Skin epidermis (tissue), 12 donors: ENCODE measurements around the gene LCN1.
A peak's percentile ranks its signal among the peaks of the same experiment; 100 is the strongest.

ENCODE experiments used
- H3K27ac ChIP-seq, 21 experiments: fragments of 200-600 bp; sonication (generic) in 11 of 21; one replicate each; pipeline ENCODE4 v1.5.0; 2020; ENCODE audit warnings: mild to moderate bottlenecking in 3 of 21, inconsistent platforms in 2 of 21, moderate library complexity in 2 of 21
- H3K4me3 ChIP-seq, 7 experiments: fragments of 200-600 bp; sonication (generic) in 2 of 7; one replicate each; pipeline ENCODE4 v1.5.0; 2020; ENCODE audit warnings: inconsistent platforms in 2 of 7, mild to moderate bottlenecking in 2 of 7, moderate library complexity in 1 of 7

Gene LCN1

DNA sequence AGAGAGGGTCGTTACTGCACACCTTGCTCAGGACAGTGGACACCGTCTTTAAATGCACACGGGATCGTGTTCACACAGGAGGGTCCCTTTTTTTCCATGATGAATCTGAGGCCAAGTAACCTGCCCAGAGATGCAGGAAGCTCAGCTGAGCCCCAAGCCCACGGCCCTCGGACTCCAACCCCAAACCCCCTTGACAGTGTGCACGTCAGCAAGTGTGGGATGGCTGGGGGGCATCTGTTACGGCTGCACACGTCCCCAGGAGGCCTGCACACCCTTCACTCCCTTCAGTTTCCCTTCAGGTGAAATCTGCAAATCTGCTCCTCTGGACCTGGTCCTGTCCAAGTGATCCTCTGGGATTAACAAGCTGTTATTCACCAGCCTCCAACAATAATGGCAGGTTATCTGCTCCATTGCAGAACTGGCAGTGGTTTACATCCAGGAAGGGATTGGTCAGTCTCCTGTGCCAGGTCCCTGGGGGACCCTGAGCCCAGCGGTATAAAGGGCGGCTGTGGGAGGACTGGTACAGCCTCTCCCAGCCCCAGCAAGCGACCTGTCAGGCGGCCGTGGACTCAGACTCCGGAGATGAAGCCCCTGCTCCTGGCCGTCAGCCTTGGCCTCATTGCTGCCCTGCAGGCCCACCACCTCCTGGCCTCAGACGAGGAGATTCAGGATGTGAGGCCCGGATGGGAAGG is at the start of gene LCN1:
Gene LCN1 (plus strand): TSS at position 525 of the 692 bp plus-strand sequence. CDS start 58 bp downstream, at position 583.
- no peak within 1 kb of the TSS for H3K4me3 ChIP-seq

DNA sequence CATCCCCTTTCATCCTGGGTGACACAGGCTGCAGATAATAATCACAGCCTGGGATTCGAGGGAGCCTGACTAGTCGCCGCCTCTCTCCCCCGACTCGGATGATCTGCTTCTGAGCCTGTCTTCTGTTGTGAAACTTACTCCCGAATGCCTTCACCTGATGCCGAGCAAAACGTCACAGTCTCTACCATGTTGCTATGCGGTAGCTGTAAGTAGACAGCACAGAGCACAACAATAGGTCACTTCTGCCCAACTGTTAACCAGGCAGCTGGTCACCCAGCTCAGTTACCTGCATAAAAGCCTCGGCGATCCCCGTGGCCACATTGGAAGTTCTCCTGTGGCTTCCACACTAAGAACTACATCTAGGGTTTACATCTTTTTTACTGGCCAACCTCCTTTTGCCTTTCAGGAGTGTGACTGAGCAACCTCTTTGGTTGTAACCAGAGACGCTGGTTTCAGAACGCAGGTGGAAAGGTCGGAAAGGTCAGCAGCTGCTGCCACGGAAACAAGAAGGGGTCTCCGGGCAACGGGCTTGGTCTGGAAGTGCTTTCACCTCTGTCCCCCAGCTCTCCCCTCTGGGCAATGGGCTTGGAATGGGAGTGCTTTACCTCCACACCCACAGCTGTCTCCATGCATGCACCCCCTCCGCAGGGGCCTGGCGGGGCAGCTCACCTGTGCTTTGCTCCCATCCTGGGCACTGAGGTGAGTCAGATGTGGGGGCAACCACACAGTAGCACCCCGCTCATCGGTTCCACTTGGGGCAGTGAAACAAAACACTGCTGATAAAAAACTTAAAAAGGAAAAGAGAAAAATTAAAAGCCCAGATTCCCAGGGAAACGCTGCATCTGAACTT is 49.2 kb upstream of the LCN1 start:
- no peak overlapping the region for H3K27ac ChIP-seq

More for the DNA sequence above, at the start of gene LCN1:
- H3K27ac ChIP-seq = no peak within 1 kb of the TSS

DNA sequence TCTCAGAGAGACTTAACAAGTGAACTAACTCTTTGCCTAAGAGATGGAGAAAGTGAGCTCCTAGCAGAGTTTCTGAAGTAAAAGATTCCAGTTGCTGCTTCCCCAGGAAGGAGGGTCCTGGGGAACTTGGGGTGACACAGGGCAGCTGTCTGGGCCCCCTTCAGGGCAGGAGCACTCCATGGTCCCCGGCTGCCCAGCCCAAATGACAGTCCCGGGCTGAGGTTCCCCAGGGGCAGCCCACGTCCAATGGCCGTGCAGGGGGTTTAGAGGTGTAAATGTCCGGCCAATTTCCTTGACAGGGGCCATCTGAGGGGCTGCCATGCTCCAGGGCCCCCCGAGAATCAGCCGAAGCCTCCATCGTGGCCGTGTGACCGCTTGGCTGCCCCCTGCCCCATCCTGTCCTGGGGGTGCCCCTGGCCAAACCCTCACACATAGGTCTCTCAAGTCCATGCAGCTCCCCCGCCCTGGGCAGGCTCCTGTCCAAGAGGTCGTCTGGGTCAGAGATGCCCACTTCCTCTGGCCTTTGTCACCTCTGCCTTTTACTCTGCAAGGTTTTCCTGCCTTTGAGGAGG is 47.2 kb upstream of the LCN1 start:
- no peak overlapping the region for H3K27ac ChIP-seq
- no peak overlapping the region for H3K4me3 ChIP-seq

More for the DNA sequence above, 49.2 kb upstream of the LCN1 start:
- no peak overlapping the region for H3K4me3 ChIP-seq

DNA sequence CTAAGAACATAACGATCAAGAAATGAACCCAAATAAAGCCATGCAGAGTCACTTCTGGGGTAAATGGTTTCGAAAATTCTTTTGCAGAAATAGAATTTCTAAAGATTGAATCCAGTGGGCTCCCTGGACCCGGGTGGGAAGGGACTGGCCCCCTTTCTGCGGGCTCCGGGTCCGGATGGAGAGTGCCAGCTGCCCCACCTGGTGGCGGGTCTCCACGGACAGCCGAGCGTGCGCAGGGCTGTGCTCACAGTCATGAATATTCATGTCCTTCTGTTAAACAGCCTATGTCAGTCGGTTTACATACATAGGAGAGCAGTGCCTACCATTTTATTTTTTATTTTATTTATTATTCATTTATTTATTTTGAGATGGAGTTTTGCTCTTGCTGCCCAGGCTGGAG is 46.3 kb upstream of the LCN1 start:
- no peak overlapping the region for H3K4me3 ChIP-seq
- H3K27ac ChIP-seq = no peak overlapping the region

DNA sequence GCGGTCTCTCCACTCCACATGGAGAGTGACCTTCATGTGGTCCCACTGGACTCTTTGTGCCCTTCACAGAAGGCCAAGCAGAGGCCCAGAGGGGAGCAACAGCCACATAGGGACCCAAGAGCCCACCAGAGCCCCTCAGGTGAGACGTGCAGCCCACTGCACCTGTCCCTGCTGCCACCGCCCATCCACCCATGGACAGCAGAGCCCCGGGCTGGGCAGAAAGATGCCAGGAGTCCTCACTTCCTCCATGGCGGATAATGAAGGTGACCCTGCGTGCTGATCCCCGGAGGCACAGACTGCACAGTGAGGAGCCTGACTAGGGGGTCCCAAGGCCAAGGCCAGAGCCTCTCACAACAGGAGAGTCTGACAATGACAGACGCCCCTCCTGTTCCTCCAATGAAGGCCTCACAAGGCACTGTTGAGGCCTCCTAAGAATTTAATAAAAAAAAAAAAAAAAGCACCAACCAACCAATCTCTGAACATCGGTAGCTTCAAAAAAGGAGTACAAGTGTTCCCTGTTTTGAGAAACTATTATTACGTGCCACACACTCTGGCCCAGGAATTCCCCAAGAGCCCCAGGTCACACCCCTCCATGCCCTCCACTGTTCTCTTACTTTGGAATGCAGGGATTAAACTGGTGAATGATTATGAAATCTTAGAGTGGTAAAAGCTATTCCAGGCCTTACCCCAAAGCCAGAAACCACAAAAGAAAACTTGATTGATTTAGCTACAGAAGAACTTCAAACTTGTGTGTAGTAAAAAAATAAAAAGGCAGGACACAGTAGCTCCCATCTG is 44.5 kb upstream of the LCN1 start:
- H3K4me3 ChIP-seq = no peak overlapping the region
- H3K27ac ChIP-seq = no peak overlapping the region

DNA sequence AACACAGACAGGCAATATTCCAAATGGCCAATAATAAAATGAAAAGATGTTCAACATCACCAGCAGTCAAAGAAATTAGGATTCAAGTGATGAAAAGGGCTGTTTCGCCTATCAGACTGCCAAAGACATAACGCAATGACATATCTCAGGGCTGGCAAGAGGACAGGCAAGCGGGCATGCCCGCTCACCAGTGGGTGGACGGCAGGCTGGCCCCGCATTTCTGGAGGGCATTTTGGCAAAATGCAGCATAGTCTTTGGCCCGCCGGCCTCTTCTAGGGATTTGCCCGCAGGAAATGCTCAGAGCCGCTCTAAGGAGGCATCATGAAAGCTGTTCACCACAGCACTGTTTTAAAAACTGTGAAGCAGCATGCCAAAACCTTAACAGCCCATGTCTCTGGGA is 43.0 kb upstream of the LCN1 start:
- no peak overlapping the region for H3K27ac ChIP-seq

DNA sequence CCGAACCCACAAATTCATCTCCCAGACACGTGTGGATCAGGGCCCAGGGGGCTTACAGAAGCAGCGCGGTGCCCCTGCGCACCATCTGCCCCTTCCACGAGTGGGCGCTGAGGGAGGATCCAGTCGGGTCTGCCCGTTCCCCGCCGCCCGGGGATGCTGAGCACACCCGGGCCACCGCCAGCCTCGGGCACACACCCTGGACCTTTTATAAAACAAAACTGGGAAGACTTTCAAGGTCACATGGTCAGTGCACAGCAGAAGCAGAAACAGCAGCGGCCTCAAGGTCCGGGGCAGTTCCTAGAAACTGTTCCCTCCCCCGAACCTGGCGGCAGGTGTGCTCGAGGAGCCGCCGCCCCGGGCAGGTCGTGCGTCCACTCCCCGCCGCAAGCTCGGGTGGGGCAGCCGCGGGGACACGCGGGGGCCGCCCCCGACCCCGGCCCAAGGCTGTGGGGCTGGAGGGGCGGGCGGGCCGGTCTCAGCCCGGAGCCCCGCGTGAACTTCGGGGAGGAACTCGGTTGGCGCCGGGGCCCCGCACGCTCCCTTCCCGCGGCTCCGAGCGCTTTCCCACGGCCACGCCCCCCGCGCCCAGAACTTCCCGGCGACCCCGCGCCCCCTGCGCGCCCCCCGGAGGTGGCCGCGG is 42.3 kb upstream of the LCN1 start:
- H3K27ac ChIP-seq = peak overlapping the region in 9 of 21 experiments; percentile 28 to 76 (median 69)

More for the DNA sequence above, 43.0 kb upstream of the LCN1 start:
- no peak overlapping the region for H3K4me3 ChIP-seq

DNA sequence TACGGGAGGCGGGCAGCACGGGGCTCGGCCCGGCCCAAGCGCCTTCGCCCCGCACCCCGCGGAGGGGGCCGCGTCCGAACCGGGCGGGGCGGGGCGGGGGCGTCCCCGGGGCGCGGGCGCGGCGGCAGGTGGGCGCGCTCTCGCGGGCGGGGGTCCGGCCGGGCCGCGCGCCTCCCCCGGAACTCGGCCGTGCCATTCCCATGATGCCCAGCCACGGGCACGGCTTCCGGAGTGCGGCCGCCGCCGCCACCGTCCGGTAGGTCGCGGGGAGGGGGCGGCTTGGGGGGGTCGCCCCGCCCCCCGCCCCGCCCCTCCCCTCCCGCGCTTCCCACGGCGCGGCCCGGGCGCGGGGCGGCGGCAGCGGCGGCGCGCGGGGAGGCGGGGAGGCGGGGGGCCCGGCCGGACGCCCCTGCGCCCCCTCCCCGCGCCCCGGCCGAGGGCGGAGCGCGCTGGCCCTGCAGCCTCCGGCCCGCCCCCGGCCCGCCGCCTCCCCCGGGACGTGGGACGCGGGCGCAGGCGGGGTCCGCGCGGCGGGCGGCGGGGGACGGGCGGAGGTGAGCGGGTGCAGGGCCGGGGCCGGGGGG is 41.7 kb upstream of the LCN1 start, which contains the start of gene PPP1R26:
Gene PPP1R26 (plus strand): TSS at position 314 of the 584 bp plus-strand sequence. CDS start 4,729 bp downstream, outside the sequence.
- peak within 1 kb of the TSS in 17 of 21 experiments; percentile 1 to 79 (median 51) for H3K27ac ChIP-seq
- H3K4me3 ChIP-seq = peak within 1 kb of the TSS; percentile 58 to 78 (median 66)

More for the DNA sequence above, 42.3 kb upstream of the LCN1 start:
- H3K4me3 ChIP-seq = peak overlapping the region; percentile 23 to 72 (median 41)

DNA sequence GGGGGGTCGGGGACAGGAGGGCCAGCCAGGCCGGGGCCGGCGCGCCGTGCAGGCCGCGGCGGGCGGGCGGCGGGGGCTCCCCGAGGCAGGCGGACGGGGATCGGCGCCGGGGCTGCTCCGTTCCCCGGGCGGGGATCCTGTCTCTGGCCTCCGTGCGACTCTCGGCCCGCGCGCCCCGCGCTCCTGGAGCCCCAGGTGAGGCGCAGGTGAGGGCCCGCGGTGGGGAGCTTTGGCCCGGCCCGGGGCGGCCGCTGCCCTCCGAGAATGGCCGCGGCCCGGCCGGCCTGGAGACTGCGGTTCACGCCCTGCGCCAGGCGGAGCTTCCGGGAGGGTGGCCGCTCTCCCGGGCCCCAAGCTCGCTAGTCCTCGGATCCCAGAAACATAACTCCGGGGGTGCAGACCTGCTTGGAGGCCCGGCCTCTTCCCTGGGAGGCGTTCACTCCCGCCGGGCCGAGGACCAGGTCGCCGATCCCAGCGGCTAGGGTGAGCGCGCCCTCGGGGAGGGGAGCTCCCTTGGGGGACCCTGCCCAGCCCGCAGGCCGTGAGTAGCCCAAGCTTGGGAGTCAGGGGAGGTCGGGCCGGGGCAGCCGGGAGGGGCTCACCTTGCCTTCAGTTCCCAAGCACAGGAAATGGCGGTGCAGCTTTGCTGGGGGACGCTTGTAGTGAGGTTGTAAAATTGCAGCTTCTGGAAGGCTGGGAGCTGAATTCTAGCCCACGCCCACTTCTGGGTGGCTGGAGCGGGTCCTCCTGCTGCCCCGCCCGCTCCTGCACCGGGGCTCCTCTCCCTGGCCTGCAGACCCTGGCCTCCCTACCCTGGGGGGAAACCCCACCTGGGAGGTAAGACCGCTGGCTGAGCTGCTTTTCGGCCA is 40.9 kb upstream of the LCN1 start:
- peak overlapping the region in 17 of 21 experiments; percentile 1 to 79 (median 50) for H3K27ac ChIP-seq
- peak overlapping the region; percentile 58 to 78 (median 66) for H3K4me3 ChIP-seq

DNA sequence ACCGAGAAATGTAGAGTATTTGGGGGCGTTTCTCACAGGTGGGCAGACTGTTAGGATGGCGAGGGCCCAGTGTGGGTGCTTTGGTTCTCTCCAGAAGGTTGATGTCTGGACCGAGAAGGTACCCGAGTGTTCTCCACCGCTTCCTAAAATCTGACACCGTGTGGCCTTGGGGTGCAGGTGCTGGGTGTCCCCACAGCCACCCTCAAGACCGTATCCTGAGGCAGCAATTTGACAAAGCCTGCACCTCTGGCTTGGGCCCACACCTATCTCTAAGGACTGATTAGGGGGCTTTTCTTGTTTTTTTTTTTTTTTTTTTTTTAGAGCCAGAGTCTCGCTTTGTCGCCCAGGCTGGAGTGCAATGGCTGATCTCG is 40.3 kb upstream of the LCN1 start:
- Histone ChIP-seq H3K27ac (peak overlapping the region in 1 of 21 experiments; percentile 79), H3K4me3 (peak overlapping the region; percentile 58 to 78 (median 66))

DNA sequence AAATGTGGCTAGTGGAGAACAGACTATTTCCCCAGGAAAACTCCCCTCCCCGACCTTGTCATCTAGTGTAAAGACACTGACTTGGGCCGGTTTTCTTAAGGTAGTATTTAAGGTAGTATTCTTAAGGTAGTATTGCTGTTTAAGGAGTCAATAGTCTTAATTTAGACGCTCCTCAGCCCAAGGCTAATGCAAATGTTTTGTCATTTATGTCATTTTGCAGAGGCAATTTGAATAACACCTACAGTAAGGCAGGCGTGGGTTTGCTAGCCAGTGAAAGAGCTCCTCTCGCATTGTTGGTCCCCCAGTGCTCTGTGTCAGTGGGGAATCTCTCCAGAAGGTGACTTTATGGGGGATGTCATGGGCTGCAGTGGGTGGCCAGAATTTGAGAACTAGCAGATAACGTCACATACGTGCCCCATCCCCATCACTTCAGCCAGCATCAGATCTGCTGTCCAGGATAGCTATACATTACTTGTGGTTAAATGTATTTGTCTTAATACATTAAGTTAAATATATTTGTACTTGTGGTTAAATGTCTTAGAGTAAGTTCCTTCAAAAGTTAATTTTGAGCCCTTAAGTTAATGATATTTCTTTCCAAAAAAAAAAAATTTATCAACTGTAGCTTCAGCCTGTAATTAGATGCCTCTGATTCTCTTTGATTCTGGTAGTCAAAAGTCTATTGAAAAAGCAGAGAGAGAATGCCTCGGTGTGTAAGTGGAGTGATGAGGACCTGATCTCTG is 39.1 kb upstream of the LCN1 start:
- Histone ChIP-seq H3K27ac (no peak overlapping the region), H3K4me3 (no peak overlapping the region)

DNA sequence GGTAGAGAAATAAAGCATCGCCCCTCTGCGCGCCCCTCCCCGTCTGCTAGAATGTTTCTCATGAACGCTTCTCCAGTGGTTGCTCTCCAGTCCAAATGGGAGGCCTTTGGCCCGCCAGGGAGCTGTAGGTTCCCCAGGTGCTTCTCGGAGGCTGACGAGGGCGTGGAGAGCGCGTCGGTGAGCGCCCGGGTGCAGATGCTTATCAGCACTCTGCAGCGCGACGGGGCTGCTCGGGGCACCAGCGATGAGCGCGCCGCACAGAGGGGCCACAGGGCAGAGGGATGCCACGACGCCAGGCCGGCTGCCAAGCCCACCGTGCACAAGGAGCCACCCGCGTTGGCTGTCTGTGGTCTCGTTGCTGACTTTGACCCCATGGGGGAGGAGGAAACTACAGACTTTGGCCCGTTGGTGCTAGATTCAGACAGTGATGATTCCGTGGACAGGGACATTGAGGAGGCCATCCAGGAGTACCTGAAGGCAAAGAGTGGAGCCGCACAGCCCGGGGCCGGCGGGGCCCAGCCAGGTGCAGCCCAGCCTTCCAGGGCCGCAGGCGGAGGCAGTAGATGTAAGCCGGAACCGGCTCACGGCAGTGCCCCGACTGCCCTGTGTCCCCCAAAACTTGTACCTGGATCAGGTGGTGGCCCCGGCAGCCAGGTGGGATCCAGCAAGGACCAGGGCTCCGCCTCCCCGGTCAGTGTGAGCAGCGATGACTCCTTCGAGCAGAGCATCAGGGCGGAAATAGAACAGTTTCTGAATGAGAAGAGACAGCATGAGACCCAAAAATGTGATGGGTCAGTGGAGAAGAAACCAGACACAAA is 36.6 kb upstream of the LCN1 start:
- no peak overlapping the region for H3K27ac ChIP-seq
- no peak overlapping the region for H3K4me3 ChIP-seq

DNA sequence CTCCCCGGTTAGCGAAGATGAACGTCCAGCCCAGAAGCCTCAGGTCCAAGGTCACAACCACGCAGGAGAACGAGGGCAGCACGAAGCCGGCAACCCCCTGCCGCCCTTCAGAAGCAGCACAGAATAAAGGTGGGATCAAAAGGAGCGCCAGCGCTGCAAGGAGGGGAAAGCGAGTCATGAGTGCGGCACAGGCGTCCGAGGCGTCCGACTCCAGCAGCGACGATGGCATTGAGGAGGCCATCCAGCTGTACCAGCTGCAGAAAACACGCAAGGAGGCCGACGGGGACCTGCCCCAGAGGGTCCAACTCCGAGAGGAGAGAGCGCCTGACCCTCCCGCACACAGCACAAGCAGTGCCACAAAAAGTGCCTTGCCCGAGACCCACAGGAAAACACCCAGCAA is 35.9 kb upstream of the LCN1 start:
- no peak overlapping the region for H3K27ac ChIP-seq

DNA sequence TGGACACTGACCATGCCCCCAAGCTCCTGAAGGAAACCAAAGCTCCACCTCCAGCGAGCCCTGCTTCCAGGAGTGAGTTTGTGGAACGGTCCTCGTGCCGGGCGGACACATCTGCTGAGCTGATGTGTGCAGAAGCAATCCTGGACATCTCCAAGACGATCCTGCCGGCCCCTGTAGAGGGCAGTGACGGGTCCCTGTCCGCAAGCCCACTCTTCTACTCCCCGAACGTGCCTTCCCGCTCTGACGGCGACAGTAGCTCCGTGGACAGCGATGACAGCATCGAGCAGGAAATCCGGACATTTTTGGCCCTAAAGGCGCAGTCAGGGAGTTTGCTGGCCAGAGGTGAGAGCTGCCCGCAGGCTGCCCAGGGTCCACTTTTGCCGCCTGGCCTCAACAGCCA is 35.4 kb upstream of the LCN1 start:
- H3K27ac ChIP-seq = no peak overlapping the region
- H3K4me3 ChIP-seq = no peak overlapping the region

More for the DNA sequence above, 35.9 kb upstream of the LCN1 start:
- H3K4me3 ChIP-seq = no peak overlapping the region

DNA sequence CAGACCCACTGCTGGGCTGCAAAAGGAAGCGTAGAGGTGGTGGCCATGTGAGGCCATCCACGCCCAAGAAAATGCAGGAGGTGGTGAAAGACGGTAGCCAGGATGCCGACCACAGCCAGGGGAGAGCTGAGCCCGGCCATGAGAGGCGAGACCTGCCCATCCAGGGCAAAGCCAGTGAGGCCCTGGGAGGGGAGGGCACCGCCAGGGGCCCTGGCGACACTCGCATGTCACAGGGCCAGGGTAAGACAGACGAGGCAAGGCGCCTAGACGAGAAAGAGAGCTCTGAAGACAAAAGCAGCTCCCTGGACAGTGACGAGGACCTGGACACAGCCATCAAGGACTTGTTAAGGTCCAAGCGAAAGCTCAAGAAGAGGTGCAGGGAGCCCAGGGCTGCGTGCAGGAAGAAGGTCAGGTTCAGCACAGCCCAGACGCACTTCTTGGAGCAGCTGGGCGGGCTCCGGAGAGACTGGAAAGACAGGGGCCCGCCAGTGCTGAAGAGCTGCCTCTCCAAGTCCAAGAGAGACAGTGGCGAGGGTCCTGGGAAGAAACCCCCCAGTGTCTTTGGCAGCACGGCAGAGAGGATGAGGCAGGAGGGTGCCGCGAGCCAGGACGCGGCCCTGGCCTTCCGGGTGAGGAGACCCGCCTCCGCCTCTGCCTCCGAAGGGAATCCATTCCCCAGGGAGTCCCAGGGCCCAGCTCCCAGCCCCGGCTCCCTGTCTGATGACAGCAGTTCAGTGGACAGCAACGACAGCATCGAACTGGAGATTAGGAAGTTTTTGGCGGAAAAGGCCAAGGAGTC is 34.8 kb upstream of the LCN1 start:
- Histone ChIP-seq H3K27ac (no peak overlapping the region), H3K4me3 (no peak overlapping the region)
